ENCODE data around the gene KLHDC10. TPM values are rescaled to one million over a fixed set of nuclear protein-coding genes. Genes with fewer than 3 reads are reported as not detected.

Gene KLHDC10
- total and polyA plus RNA-seq, 2 of the 13 experiments (the other 11 are each of a cell fraction or from before 2014, with no cell fraction given) = 11.9 to 21.6 TPM

DNA sequence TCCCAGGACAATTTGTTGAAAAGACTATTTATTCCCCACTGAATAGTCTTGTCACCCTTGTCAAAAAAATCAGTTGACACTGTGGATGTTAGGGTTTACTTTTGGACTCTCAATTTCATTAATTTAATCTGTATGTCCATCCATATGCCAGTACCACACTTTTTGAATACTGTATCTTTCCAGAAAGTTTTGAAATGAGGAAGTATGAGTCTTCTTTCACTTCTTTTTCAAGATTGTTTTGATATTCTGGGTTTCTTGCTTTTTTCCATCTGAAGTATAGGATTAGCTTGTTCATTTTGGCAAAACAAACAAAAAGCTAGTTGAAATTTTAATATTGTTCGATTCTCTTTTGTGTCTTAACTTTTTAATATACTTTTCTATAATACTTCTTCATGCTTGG lies 21.7 kb downstream of the KLHDC10 start:
- ChIA-PET CTCF (ENCODE audit: low intra/inter-chr PET ratio, low total read pairs) (no interaction called here), POLR2A (no interaction called here)
- ATAC-seq (no peak), DNase-seq (ENCODE audit: low spot score) (no peak), FAIRE-seq (no peak)
- Histone ChIP-seq H3K27me3 (ENCODE audit: control insufficient read depth in 1 of 2, insufficient read depth in 2 of 2, low read length in 2 of 2) (no peaks in the 10 kb centered on the region), H3K27ac (ENCODE audit: extremely low read length, insufficient read depth, low read length) (no peak overlapping the region), H3K9ac (ENCODE audit: insufficient read depth, low read depth, low read length) (no peak overlapping the region), H2AFZ (ENCODE audit: low read length) (no peak overlapping the region), H3K79me2 (ENCODE audit: insufficient read depth, low read length) (peaks cover 17% of the 10 kb centered on the region), H3K4me1 (ENCODE audit: insufficient read depth, low read length) (no peaks in the 10 kb centered on the region), H3K36me3 (replicated peaks in 1 of 2; ENCODE audit: control insufficient read depth in 1 of 2, insufficient read depth in 2 of 2, low read length in 2 of 2) (no peaks in the 10 kb centered on the region), H3K4me2 (ENCODE audit: low read depth, low read length) (no peak overlapping the region), H3K4me3 (replicated peaks in 1 of 3; ENCODE audit: insufficient read depth in 1 of 3, low read depth in 2 of 3, low read length in 3 of 3) (no peak overlapping the region), H4K20me1 (ENCODE audit: insufficient read depth, low read length) (no peaks in the 10 kb centered on the region), H3K9me3 (ENCODE audit: low read length) (no peaks in the 10 kb centered on the region)
- TF ChIP-seq ZNF577 (CRISPR knock-in tag; IDR thresholded peaks at IDR 0.05; ENCODE audit: borderline replicate concordance, low read depth) (no peak), HMG20A (CRISPR knock-in tag; IDR thresholded peaks at IDR 0.05; ENCODE audit: borderline replicate concordance) (no peak), ZNF431 (CRISPR knock-in tag; IDR thresholded peaks at IDR 0.05; ENCODE audit: borderline replicate concordance, low read depth) (no peak), ATRX (CRISPR knock-in tag; IDR thresholded peaks at IDR 0.05; ENCODE audit: borderline replicate concordance) (no peak), RARA (CRISPR knock-in tag; IDR thresholded peaks at IDR 0.05) (no peak)
- TF ChIP-seq, protein P1, sequence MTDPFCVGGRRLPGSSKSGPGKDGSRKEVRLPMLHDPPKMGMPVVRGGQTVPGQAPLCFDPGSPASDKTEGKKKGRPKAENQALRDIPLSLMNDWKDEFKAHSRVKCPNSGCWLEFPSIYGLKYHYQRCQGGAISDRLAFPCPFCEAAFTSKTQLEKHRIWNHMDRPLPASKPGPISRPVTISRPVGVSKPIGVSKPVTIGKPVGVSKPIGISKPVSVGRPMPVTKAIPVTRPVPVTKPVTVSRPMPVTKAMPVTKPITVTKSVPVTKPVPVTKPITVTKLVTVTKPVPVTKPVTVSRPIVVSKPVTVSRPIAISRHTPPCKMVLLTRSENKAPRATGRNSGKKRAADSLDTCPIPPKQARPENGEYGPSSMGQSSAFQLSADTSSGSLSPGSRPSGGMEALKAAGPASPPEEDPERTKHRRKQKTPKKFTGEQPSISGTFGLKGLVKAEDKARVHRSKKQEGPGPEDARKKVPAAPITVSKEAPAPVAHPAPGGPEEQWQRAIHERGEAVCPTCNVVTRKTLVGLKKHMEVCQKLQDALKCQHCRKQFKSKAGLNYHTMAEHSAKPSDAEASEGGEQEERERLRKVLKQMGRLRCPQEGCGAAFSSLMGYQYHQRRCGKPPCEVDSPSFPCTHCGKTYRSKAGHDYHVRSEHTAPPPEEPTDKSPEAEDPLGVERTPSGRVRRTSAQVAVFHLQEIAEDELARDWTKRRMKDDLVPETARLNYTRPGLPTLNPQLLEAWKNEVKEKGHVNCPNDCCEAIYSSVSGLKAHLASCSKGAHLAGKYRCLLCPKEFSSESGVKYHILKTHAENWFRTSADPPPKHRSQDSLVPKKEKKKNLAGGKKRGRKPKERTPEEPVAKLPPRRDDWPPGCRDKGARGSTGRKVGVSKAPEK (CRISPR knock-in tag; IDR thresholded peaks at IDR 0.05; ENCODE audit: borderline replicate concordance) = no peak
- BruUV-seq (replicated peaks) = no TSS peak
- 45% methylated on average over 1 of the region's 1 CpG for WGBS (ENCODE audit: low lambda C conversion rate)
- intact Hi-C loops (cut with micrococcal nuclease; ENCODE audit: unreplicated experiment) = no loop called here
- in situ Hi-C loops (cut with HindIII; ENCODE audit: extremely low pct_ligation_motif_present, low pct_unique_long_range_greater_than_20kb) = no loop called here

DNA sequence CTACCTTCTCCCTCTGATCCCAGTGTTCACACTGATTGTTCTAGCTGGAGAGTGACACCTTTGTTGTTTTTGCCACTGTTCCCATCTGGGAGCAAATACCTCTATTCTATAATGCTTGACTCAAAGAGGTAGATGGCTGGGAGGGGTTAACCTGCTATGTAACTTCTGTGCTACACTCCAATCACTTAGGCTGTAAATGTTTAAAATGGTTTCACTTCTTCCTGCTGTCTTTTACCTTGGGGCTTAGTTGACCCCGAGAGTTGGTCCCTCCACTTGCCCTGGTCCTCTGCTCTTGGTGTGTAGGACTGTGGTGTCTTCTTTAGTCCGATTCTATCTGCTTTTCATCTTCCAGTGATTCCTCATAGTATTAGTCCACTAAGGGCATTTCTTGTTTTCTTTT lies 22.3 kb downstream of the KLHDC10 start:
- Histone ChIP-seq H3K4me1 (ENCODE audit: insufficient read depth, low read length) (no peaks in the 10 kb centered on the region), H3K27ac (ENCODE audit: extremely low read length, insufficient read depth, low read length) (no peak overlapping the region), H3K9ac (ENCODE audit: insufficient read depth, low read depth, low read length) (no peak overlapping the region), H2AFZ (ENCODE audit: low read length) (no peak overlapping the region), H4K20me1 (ENCODE audit: insufficient read depth, low read length) (no peaks in the 10 kb centered on the region), H3K79me2 (ENCODE audit: insufficient read depth, low read length) (peaks cover 11% of the 10 kb centered on the region), H3K4me3 (replicated peaks in 1 of 3; ENCODE audit: insufficient read depth in 1 of 3, low read depth in 2 of 3, low read length in 3 of 3) (no peak overlapping the region), H3K4me2 (ENCODE audit: low read depth, low read length) (no peak overlapping the region), H3K27me3 (ENCODE audit: control insufficient read depth in 1 of 2, insufficient read depth in 2 of 2, low read length in 2 of 2) (no peaks in the 10 kb centered on the region), H3K9me3 (ENCODE audit: low read length) (no peaks in the 10 kb centered on the region), H3K36me3 (replicated peaks in 1 of 2; ENCODE audit: control insufficient read depth in 1 of 2, insufficient read depth in 2 of 2, low read length in 2 of 2) (no peaks in the 10 kb centered on the region)
- in situ Hi-C loops (cut with HindIII; ENCODE audit: extremely low pct_ligation_motif_present, low pct_unique_long_range_greater_than_20kb) = no loop called here
- FAIRE-seq = no peak
- no peak for DNase-seq (ENCODE audit: low spot score)
- ChIA-PET CTCF (ENCODE audit: low intra/inter-chr PET ratio, low total read pairs) (no interaction called here), POLR2A (no interaction called here)
- no TSS peak for BruUV-seq (replicated peaks)
- intact Hi-C loops (cut with micrococcal nuclease; ENCODE audit: unreplicated experiment) = no loop called here
- no peak for ATAC-seq
- WGBS (ENCODE audit: low lambda C conversion rate) = 97% methylated on average over 2 of the region's 2 CpGs
- TF ChIP-seq, protein P2, sequence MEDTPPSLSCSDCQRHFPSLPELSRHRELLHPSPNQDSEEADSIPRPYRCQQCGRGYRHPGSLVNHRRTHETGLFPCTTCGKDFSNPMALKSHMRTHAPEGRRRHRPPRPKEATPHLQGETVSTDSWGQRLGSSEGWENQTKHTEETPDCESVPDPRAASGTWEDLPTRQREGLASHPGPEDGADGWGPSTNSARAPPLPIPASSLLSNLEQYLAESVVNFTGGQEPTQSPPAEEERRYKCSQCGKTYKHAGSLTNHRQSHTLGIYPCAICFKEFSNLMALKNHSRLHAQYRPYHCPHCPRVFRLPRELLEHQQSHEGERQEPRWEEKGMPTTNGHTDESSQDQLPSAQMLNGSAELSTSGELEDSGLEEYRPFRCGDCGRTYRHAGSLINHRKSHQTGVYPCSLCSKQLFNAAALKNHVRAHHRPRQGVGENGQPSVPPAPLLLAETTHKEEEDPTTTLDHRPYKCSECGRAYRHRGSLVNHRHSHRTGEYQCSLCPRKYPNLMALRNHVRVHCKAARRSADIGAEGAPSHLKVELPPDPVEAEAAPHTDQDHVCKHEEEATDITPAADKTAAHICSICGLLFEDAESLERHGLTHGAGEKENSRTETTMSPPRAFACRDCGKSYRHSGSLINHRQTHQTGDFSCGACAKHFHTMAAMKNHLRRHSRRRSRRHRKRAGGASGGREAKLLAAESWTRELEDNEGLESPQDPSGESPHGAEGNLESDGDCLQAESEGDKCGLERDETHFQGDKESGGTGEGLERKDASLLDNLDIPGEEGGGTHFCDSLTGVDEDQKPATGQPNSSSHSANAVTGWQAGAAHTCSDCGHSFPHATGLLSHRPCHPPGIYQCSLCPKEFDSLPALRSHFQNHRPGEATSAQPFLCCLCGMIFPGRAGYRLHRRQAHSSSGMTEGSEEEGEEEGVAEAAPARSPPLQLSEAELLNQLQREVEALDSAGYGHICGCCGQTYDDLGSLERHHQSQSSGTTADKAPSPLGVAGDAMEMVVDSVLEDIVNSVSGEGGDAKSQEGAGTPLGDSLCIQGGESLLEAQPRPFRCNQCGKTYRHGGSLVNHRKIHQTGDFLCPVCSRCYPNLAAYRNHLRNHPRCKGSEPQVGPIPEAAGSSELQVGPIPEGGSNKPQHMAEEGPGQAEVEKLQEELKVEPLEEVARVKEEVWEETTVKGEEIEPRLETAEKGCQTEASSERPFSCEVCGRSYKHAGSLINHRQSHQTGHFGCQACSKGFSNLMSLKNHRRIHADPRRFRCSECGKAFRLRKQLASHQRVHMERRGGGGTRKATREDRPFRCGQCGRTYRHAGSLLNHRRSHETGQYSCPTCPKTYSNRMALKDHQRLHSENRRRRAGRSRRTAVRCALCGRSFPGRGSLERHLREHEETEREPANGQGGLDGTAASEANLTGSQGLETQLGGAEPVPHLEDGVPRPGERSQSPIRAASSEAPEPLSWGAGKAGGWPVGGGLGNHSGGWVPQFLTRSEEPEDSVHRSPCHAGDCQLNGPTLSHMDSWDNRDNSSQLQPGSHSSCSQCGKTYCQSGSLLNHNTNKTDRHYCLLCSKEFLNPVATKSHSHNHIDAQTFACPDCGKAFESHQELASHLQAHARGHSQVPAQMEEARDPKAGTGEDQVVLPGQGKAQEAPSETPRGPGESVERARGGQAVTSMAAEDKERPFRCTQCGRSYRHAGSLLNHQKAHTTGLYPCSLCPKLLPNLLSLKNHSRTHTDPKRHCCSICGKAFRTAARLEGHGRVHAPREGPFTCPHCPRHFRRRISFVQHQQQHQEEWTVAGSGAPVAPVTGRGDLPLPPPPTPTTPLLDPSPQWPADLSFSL (CRISPR knock-in tag; IDR thresholded peaks at IDR 0.05) = no peak
- no peak for TF ChIP-seq ZNF20 (CRISPR knock-in tag; IDR thresholded peaks at IDR 0.05)
- no peak for TF ChIP-seq CHD2 (IDR thresholded peaks at IDR 0.05; ENCODE audit: low read depth, low read length)
- no peak for TF ChIP-seq TARDBP (CRISPR knock-in tag; IDR thresholded peaks at IDR 0.05)
- no peak for TF ChIP-seq NFE2L2 (IDR thresholded peaks at IDR 0.05; ENCODE audit: low read length)
